Ectodermal cell (in vitro differentiated cells): ENCODE results near the gene ADISSP.

ENCODE experiments used
- H3K27ac ChIP-seq: 2 replicates; pipeline ENCODE4 v1.7.0; 2013; ENCODE audit warnings: mild to moderate bottlenecking, low read depth, low read length; ENCODE audit not compliant: insufficient read depth, poor library complexity, severe bottlenecking
- H3K27me3 ChIP-seq: 2 replicates; pipeline ENCODE4 v1.7.0; 2013; ENCODE audit warnings: mild to moderate bottlenecking, low read length; ENCODE audit not compliant: insufficient read depth, control insufficient read depth, poor library complexity, severe bottlenecking
- H3K36me3 ChIP-seq: one replicate; pipeline ENCODE4 v1.7.0; 2013; ENCODE audit warnings: low read length; ENCODE audit not compliant: control insufficient read depth, insufficient read depth
- H3K4me1 ChIP-seq: one replicate; pipeline ENCODE4 v1.7.0; 2013; ENCODE audit warnings: low read length; ENCODE audit not compliant: control insufficient read depth, insufficient read depth
- H3K4me3 ChIP-seq: 2 replicates; pipeline ENCODE4 v1.7.0; 2013; ENCODE audit warnings: low read depth, low read length, control low read depth; ENCODE audit not compliant: insufficient read depth
- H3K9me3 ChIP-seq: 2 replicates; pipeline ENCODE4 v1.7.0; 2013; ENCODE audit warnings: mild to moderate bottlenecking, low read length, moderate library complexity; ENCODE audit not compliant: control insufficient read depth
- WGBS, 2 experiments: methylation state at CpG; one replicate each; pipeline ENCODE4 v1.1.7; 2013; ENCODE audit warnings: missing lambda C conversion rate in 2 of 2; 5-methylcytosine and 5-hydroxymethylcytosine counted together

The ADISSP gene

DNA sequence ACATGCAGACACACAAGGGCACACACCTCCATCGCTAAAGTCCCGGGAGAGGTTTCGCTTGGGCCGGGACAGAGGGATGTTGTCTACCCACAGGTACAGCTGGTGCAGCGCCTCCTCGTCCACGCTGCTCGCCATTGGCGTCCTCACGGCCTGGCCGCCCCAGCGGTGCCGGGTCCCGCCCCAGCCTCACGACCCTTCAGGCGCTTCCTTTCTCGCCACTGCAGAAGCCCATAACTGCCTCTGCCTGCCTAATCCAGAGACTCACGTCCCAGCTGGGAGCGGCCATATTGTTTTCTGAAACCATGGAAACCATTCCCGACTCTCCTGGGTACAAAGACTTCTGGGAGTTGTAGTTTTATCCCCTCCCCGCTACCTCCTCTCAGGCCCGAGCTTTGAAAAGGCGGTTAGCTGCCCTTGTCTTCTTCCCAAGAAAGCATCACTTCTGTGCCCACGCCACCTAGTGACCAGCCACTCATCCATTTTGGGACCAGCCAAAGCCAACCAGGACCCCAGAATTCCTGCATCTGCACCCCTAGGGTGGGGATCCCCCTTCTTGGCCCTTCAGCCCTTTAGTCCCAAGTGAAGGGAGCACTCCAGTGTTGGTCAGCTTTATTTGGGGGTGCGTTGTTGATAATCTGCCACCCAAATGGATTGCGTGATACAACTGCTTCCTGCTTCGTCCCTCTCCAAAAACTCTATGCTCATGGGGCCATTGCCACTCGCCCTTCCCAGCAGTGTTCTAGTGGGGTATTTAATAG lies 13.8 kb upstream of the ADISSP start, which contains the start of gene SPEF1:
TSS of gene SPEF1 (minus strand) at position 296 of the 758 bp plus-strand sequence. CDS start at position 135, 161 bp downstream.
- H3K27me3 ChIP-seq: peaks cover 46% of the 10 kb centered on the region
- no peak within 1 kb of the TSS for H3K27ac ChIP-seq
- H3K4me1 ChIP-seq: peaks cover 8% of the 10 kb centered on the region
- WGBS, 2 experiments: 18% methylated on average over 28 of the region's 28 CpGs
- H3K4me3 ChIP-seq: peak within 1 kb of the TSS; percentile 18
- H3K9me3 ChIP-seq: no peaks in the 10 kb centered on the region
- H3K36me3 ChIP-seq: no peaks in the 10 kb centered on the region

- Histone ChIP-seq H3K27me3 (peaks cover 57% of the 10 kb centered on the region), H3K36me3 (no peaks in the 10 kb centered on the region)
Observed at GRCh38 chr20:3778976-3779375, 11.4 kb upstream of the ADISSP start.

GRCh38 chr20:3777716-3778629 lies 10.4 kb upstream of the ADISSP start:
- H3K27me3 ChIP-seq: peaks cover 57% of the 10 kb centered on the region
- H3K9me3 ChIP-seq: no peaks in the 10 kb centered on the region
- WGBS, 2 experiments: 2% methylated on average over 70 of the region's 70 CpGs
- no peak overlapping the region for H3K27ac ChIP-seq
- peak overlapping the region; percentile 32 for H3K4me3 ChIP-seq
- no peaks in the 10 kb centered on the region for H3K4me1 ChIP-seq
- H3K36me3 ChIP-seq: no peaks in the 10 kb centered on the region

More at GRCh38 chr20:3778976-3779375, 11.4 kb upstream of the ADISSP start:
- Histone ChIP-seq H3K9me3 (no peaks in the 10 kb centered on the region), H3K4me3 (no peak overlapping the region), H3K27ac (no peak overlapping the region), H3K4me1 (no peaks in the 10 kb centered on the region)
- 83 to 84% methylated on average over 18 of the region's 18 CpGs for WGBS, 2 experiments

DNA sequence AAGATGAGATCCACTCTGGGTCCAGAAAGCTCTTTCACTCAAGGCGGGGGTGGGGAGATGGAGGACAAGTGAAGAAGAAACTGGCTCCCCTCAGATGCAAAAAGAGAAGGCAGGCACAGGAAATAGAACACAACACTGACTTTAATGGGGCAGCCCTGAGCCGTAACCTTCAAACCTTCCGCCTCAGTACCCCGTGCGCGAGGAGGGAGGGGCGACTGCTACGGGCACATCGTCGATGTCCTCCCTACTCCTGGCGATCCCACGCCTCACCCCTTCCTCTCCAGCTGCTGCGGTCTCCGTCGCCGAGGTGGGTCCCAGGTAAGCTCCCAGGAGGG lies 9.8 kb upstream of the ADISSP start:
- 15 to 16% methylated on average over 16 of the region's 16 CpGs for WGBS, 2 experiments
- Histone ChIP-seq H3K4me1 (no peaks in the 10 kb centered on the region), H3K9me3 (no peaks in the 10 kb centered on the region), H3K27ac (no peak overlapping the region), H3K4me3 (peak overlapping the region; percentile 32), H3K36me3 (no peaks in the 10 kb centered on the region), H3K27me3 (peaks cover 57% of the 10 kb centered on the region)

GRCh38 chr20:3775457-3776108 lies 8.0 kb upstream of the ADISSP start:
- 86 to 94% methylated on average over 4 of the region's 4 CpGs for WGBS, 2 experiments
- H3K36me3 ChIP-seq: no peaks in the 10 kb centered on the region
- H3K27me3 ChIP-seq: peaks cover 57% of the 10 kb centered on the region
- H3K4me1 ChIP-seq: no peaks in the 10 kb centered on the region
- no peak overlapping the region for H3K27ac ChIP-seq
- H3K4me3 ChIP-seq: no peak overlapping the region
- H3K9me3 ChIP-seq: no peaks in the 10 kb centered on the region

- Histone ChIP-seq H3K4me1 (peaks cover 11% of the 10 kb centered on the region), H3K4me3 (no peak overlapping the region), H3K36me3 (no peaks in the 10 kb centered on the region), H3K27me3 (peaks cover 21% of the 10 kb centered on the region), H3K27ac (no peak overlapping the region), H3K9me3 (no peaks in the 10 kb centered on the region)
- WGBS, 2 experiments: 83 to 87% methylated on average over 7 of the region's 7 CpGs
Observed at GRCh38 chr20:3771552-3772058, 4.1 kb upstream of the ADISSP start.

GRCh38 chr20:3768342-3769130 lies 983 bp upstream of the ADISSP start:
- H3K27ac ChIP-seq: peak overlapping the region; percentile 97
- peak overlapping the region; percentile 79 for H3K4me3 ChIP-seq
- H3K9me3 ChIP-seq: no peaks in the 10 kb centered on the region
- H3K4me1 ChIP-seq: peaks cover 15% of the 10 kb centered on the region
- WGBS, 2 experiments: 1 to 2% methylated on average over 51 of the region's 51 CpGs
- peaks cover 7% of the 10 kb centered on the region for H3K27me3 ChIP-seq
- no peaks in the 10 kb centered on the region for H3K36me3 ChIP-seq

DNA sequence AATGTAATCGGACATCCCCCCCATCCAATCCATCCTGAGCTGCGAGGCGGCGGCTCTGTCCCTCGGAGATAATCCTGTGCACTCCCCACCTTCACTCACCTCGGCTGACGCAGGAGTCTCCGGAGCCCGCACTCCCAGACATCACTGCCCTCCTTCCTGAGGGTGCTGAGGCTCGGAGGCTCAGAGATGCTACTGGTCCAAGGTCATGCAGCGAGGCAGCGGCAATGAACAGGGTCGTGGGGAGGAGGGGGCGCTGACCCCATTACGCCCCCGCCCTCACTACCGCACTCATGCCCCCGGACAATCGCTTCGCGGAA lies 485 bp downstream of the ADISSP start:
- Histone ChIP-seq H3K27ac (no peak overlapping the region), H3K9me3 (no peaks in the 10 kb centered on the region), H3K4me3 (peak overlapping the region; percentile 79), H3K36me3 (no peaks in the 10 kb centered on the region), H3K27me3 (peaks cover 7% of the 10 kb centered on the region), H3K4me1 (peaks cover 15% of the 10 kb centered on the region)
- 1 to 2% methylated on average over 21 of the region's 21 CpGs for WGBS, 2 experiments

- WGBS, 2 experiments: 37 to 39% methylated on average over 9 of the region's 9 CpGs
- peak overlapping the region; percentile 79 for H3K4me3 ChIP-seq
- no peaks in the 10 kb centered on the region for H3K36me3 ChIP-seq
- peaks cover 15% of the 10 kb centered on the region for H3K4me1 ChIP-seq
- H3K27ac ChIP-seq: no peak overlapping the region
- H3K27me3 ChIP-seq: peaks cover 4% of the 10 kb centered on the region
- H3K9me3 ChIP-seq: no peaks in the 10 kb centered on the region
Observed at GRCh38 chr20:3766422-3767109, 987 bp downstream of the ADISSP start.
